Ishikawa (cell line): Measurements from ENCODE around the gene TAS2R60.

ENCODE experiments used
- CEBPB ChIP-seq: IDR thresholded peaks from 2 replicates; pipeline ENCODE4 v1.6.1; 2012
- CREB1 ChIP-seq: IDR thresholded peaks from 2 replicates; pipeline ENCODE4 v1.6.1; 2012; ENCODE audit warnings: low read depth
- EGR1 ChIP-seq: IDR thresholded peaks from 2 replicates; pipeline ENCODE4 v1.6.1; 2012
- EP300 ChIP-seq: IDR thresholded peaks from 2 replicates; pipeline ENCODE4 v1.6.1; 2012; ENCODE audit warnings: borderline replicate concordance
- NFIC ChIP-seq: IDR thresholded peaks from 2 replicates; pipeline ENCODE4 v1.6.1; 2012
- RAD21 ChIP-seq: IDR thresholded peaks from 2 replicates; pipeline ENCODE4 v1.6.1; 2012; ENCODE audit warnings: low read depth
- TAF1 ChIP-seq: IDR thresholded peaks from 2 replicates; pipeline ENCODE4 v1.6.1; 2012; ENCODE audit warnings: low read depth, mild to moderate bottlenecking
- TEAD4 ChIP-seq: IDR thresholded peaks from 2 replicates; pipeline ENCODE4 v1.6.1; 2012
- YY1 ChIP-seq: IDR thresholded peaks from 2 replicates; pipeline ENCODE4 v1.6.1; 2012; ENCODE audit warnings: low read depth
- TF ChIP-seq, protein P1 (sequence below): IDR thresholded peaks from 2 replicates; pipeline ENCODE4 v1.6.1; 2012

DNA sequence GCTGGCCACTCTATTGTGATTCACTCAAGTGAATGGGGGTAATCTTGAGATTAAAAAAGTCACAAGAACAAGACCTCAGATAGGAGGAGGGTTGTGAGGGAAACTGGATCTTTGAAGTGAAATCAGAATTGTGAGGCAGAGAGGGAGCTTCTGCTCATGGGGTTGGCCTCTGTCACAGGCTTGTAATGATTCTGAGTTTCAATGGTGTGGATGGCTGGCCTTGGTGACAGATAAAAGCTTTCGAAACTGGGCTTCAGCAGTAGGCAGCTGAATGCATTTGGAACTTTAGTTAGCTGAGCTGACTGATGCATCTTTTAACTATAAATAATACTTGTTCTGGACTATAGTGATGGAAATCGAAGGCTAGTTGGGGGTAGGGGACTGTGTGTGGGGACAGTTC is 12.2 kb downstream of the TAS2R60 start:
- TF ChIP-seq EP300 = no peak
- TF ChIP-seq, protein P1, sequence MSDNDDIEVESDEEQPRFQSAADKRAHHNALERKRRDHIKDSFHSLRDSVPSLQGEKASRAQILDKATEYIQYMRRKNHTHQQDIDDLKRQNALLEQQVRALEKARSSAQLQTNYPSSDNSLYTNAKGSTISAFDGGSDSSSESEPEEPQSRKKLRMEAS = no peak
- TF ChIP-seq CREB1 = no peak
- TF ChIP-seq YY1 = no peak
- no peak for TF ChIP-seq TAF1
- no peak for TF ChIP-seq RAD21
- TF ChIP-seq NFIC = no peak
- no peak for TF ChIP-seq EGR1
- TF ChIP-seq TEAD4 = no peak
- no peak for TF ChIP-seq CEBPB
